Measurements from ENCODE around the gene SIGLEC1.
A peak's percentile ranks its signal among the peaks of the same experiment; 100 is the strongest.

The SIGLEC1 gene

GRCh38 chr20:3752386-3752759, 40.0 kb upstream of the SIGLEC1 start:
- DNase-seq (ENCODE audit: insufficient read length) (no peak), FAIRE-seq (no peak)
- TF ChIP-seq TAF1 (IDR thresholded peaks at IDR 0.05; ENCODE audit: borderline replicate concordance, low read depth, low read length): no peak
- no peak for TF ChIP-seq POLR2A (IDR thresholded peaks at IDR 0.05; ENCODE audit: low read depth, low read length)
- TF ChIP-seq POLR2AphosphoS5 (IDR thresholded peaks at IDR 0.05; ENCODE audit: low read depth, low read length): no peak

GRCh38 chr20:3751675-3752385, 39.4 kb upstream of the SIGLEC1 start:
- no peak for TF ChIP-seq TAF1 (IDR thresholded peaks at IDR 0.05; ENCODE audit: borderline replicate concordance, low read depth, low read length)
- TF ChIP-seq POLR2AphosphoS5 (IDR thresholded peaks at IDR 0.05; ENCODE audit: low read depth, low read length): no peak
- no peak for TF ChIP-seq POLR2A (IDR thresholded peaks at IDR 0.05; ENCODE audit: low read depth, low read length)
- no peak for DNase-seq (ENCODE audit: insufficient read length)
- no peak for FAIRE-seq

- TF ChIP-seq POLR2A (IDR thresholded peaks at IDR 0.05; ENCODE audit: low read depth, low read length): no peak
- TF ChIP-seq TAF1 (IDR thresholded peaks at IDR 0.05; ENCODE audit: borderline replicate concordance, low read depth, low read length): no peak
- TF ChIP-seq POLR2AphosphoS5 (IDR thresholded peaks at IDR 0.05; ENCODE audit: low read depth, low read length): no peak
- DNase-seq (ENCODE audit: insufficient read length): no peak
- no peak for FAIRE-seq
Observed at GRCh38 chr20:3751305-3751674, 38.9 kb upstream of the SIGLEC1 start.

- no peak for FAIRE-seq
Observed at GRCh38 chr20:3749689-3750531, 37.5 kb upstream of the SIGLEC1 start.

GRCh38 chr20:3749087-3749688, 36.8 kb upstream of the SIGLEC1 start:
- DNase-seq (ENCODE audit: insufficient read length) (no peak), FAIRE-seq (no peak)
- TF ChIP-seq POLR2A (IDR thresholded peaks at IDR 0.05; ENCODE audit: low read depth, low read length) (no peak), POLR2AphosphoS5 (IDR thresholded peaks at IDR 0.05; ENCODE audit: low read depth, low read length) (no peak), TAF1 (IDR thresholded peaks at IDR 0.05; ENCODE audit: borderline replicate concordance, low read depth, low read length) (no peak)

More at GRCh38 chr20:3749689-3750531, 37.5 kb upstream of the SIGLEC1 start:
- TF ChIP-seq TAF1 (IDR thresholded peaks at IDR 0.05; ENCODE audit: borderline replicate concordance, low read depth, low read length): no peak
- no peak for TF ChIP-seq POLR2AphosphoS5 (IDR thresholded peaks at IDR 0.05; ENCODE audit: low read depth, low read length)
- TF ChIP-seq POLR2A (IDR thresholded peaks at IDR 0.05; ENCODE audit: low read depth, low read length): no peak
- peak; percentile 62 for DNase-seq (ENCODE audit: insufficient read length)

GRCh38 chr20:3748073-3748472, 35.7 kb upstream of the SIGLEC1 start:
- no peak for FAIRE-seq

GRCh38 chr20:3747471-3747870, 35.1 kb upstream of the SIGLEC1 start:
- FAIRE-seq (no peak), DNase-seq (ENCODE audit: insufficient read length) (no peak)
- no peak for TF ChIP-seq POLR2AphosphoS5 (IDR thresholded peaks at IDR 0.05; ENCODE audit: low read depth, low read length)
- no peak for TF ChIP-seq POLR2A (IDR thresholded peaks at IDR 0.05; ENCODE audit: low read depth, low read length)
- TF ChIP-seq TAF1 (IDR thresholded peaks at IDR 0.05; ENCODE audit: borderline replicate concordance, low read depth, low read length): no peak

More at GRCh38 chr20:3748073-3748472, 35.7 kb upstream of the SIGLEC1 start:
- DNase-seq (ENCODE audit: insufficient read length): no peak
- no peak for TF ChIP-seq TAF1 (IDR thresholded peaks at IDR 0.05; ENCODE audit: borderline replicate concordance, low read depth, low read length)
- TF ChIP-seq POLR2AphosphoS5 (IDR thresholded peaks at IDR 0.05; ENCODE audit: low read depth, low read length): no peak
- TF ChIP-seq POLR2A (IDR thresholded peaks at IDR 0.05; ENCODE audit: low read depth, low read length): no peak

- FAIRE-seq (no peak), DNase-seq (ENCODE audit: insufficient read length) (no peak)
- TF ChIP-seq TAF1 (IDR thresholded peaks at IDR 0.05; ENCODE audit: borderline replicate concordance, low read depth, low read length) (no peak), POLR2A (IDR thresholded peaks at IDR 0.05; ENCODE audit: low read depth, low read length) (no peak), POLR2AphosphoS5 (IDR thresholded peaks at IDR 0.05; ENCODE audit: low read depth, low read length) (no peak)
Observed at GRCh38 chr20:3745686-3746173, 33.3 kb upstream of the SIGLEC1 start.

- no peak for DNase-seq (ENCODE audit: insufficient read length)
- TF ChIP-seq POLR2AphosphoS5 (IDR thresholded peaks at IDR 0.05; ENCODE audit: low read depth, low read length) (no peak), POLR2A (IDR thresholded peaks at IDR 0.05; ENCODE audit: low read depth, low read length) (no peak)
- no peak for FAIRE-seq
Observed at GRCh38 chr20:3744806-3745685, 32.6 kb upstream of the SIGLEC1 start.

GRCh38 chr20:3744037-3744436, 31.6 kb upstream of the SIGLEC1 start:
- DNase-seq (ENCODE audit: insufficient read length): no peak
- FAIRE-seq: no peak
- TF ChIP-seq TAF1 (IDR thresholded peaks at IDR 0.05; ENCODE audit: borderline replicate concordance, low read depth, low read length) (no peak), POLR2AphosphoS5 (IDR thresholded peaks at IDR 0.05; ENCODE audit: low read depth, low read length) (no peak), POLR2A (IDR thresholded peaks at IDR 0.05; ENCODE audit: low read depth, low read length) (no peak)
